ENCODE data around the gene NOM1. TPM values are rescaled to one million over a fixed set of nuclear protein-coding genes. Genes with fewer than 3 reads are reported as not detected.

Gene NOM1
- total RNA-seq, 1 experiment from 2014 or later: 31.7 TPM

DNA sequence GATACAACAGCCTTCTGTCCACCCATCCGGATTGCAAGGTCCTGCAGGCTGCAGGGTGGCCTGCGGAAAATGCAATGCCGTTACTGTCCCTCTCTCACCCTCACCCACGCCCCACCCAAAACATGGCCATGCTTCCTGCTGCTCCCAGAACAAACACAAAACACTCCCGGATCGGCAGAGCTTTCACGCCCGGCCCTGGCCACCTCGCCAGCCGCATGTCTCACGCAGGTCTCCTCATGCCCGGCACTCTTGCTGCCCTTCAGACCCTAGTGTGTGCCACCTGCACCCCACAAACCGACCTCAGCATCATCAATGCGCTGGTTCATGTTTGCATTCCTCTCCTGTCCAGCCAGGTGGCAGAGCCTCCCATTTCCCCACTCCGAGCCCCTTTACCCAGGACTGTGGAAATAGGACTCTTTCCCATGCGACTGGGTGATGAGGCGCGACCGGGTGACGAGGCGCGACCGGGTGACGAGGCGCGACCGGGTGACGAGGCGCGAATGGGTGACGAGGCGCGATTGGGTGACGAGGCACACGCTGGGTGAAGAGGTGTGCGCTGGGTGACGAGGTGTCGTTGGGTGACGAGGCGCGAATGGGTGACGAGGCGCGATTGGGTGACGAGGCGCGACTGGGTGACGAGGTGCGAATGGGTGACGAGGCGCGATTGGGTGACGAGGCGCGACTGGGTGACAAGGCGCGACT, 8.9 kb upstream of the NOM1 start:
- no peak overlapping the region for H2BK5ac ChIP-seq (ENCODE audit: insufficient read length, low read length)
- H2BK12ac ChIP-seq (ENCODE audit: insufficient read length, low read depth, low read length): no peak overlapping the region
- no peak for DNase-seq
- no peak overlapping the region for H3K9ac ChIP-seq (ENCODE audit: extremely low read depth, insufficient read length, low read length)
- no peak overlapping the region for H4K8ac ChIP-seq (replicated peaks; ENCODE audit: insufficient read length, low read depth, low read length)
- H3K79me2 ChIP-seq (ENCODE audit: insufficient read depth, low read length): no peaks in the 10 kb centered on the region
- H4K91ac ChIP-seq (ENCODE audit: insufficient read length, low read depth, low read length): no peak overlapping the region
- H3K23me2 ChIP-seq (ENCODE audit: insufficient read length, low read depth, low read length, poor library complexity, severe bottlenecking): peaks cover 4% of the 10 kb centered on the region
- no peaks in the 10 kb centered on the region for H4K20me1 ChIP-seq (ENCODE audit: control insufficient read depth, insufficient read depth, insufficient read length)
- no peak overlapping the region for H4K5ac ChIP-seq (ENCODE audit: insufficient read length, low read depth, low read length)
- TF ChIP-seq, protein P1, sequence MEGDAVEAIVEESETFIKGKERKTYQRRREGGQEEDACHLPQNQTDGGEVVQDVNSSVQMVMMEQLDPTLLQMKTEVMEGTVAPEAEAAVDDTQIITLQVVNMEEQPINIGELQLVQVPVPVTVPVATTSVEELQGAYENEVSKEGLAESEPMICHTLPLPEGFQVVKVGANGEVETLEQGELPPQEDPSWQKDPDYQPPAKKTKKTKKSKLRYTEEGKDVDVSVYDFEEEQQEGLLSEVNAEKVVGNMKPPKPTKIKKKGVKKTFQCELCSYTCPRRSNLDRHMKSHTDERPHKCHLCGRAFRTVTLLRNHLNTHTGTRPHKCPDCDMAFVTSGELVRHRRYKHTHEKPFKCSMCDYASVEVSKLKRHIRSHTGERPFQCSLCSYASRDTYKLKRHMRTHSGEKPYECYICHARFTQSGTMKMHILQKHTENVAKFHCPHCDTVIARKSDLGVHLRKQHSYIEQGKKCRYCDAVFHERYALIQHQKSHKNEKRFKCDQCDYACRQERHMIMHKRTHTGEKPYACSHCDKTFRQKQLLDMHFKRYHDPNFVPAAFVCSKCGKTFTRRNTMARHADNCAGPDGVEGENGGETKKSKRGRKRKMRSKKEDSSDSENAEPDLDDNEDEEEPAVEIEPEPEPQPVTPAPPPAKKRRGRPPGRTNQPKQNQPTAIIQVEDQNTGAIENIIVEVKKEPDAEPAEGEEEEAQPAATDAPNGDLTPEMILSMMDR (conservative IDR thresholded peaks at IDR 0.05): no peak
- no peak overlapping the region for H3K23ac ChIP-seq (ENCODE audit: insufficient read length, low read depth, low read length)
- peaks cover 6 to 15% (median 10%) of the 10 kb centered on the region in 3 experiments; a peak in 6 of 7 replicates for H3K36me3 Mint-ChIP-seq (ENCODE audit: insufficient read depth in 1 of 3, low read depth in 3 of 3)
- no peak overlapping the region for H3K27ac Mint-ChIP-seq
- H2BK20ac ChIP-seq (ENCODE audit: low read depth, low read length, poor library complexity, severe bottlenecking): no peak overlapping the region
- H3K4me1 ChIP-seq (ENCODE audit: insufficient read depth, low read length): no peaks in the 10 kb centered on the region; the same call in 1 of the 2 replicates
- no peak overlapping the region for H3K56ac ChIP-seq (ENCODE audit: insufficient read length, low read depth, low read length)
- no peak overlapping the region for H3K4ac ChIP-seq (ENCODE audit: low read depth, low read length)
- no peak overlapping the region for H3K4me3 Mint-ChIP-seq
- peaks cover 35% of the 10 kb centered on the region for H3K27me3 Mint-ChIP-seq (ENCODE audit: low read depth)
- no peak overlapping the region for H3T11ph ChIP-seq (ENCODE audit: low read length)
- no peak overlapping the region for H3K4me2 ChIP-seq (ENCODE audit: insufficient read depth, insufficient read length, low read length)
- H3K27me3 ChIP-seq (ENCODE audit: insufficient read depth, low read length): no peaks in the 10 kb centered on the region
- WGBS (ENCODE audit: extremely low coverage, insufficient read length, low lambda C conversion rate): no CpG with 5 or more reads among the region's 57 CpGs
- H3K9me3 ChIP-seq (ENCODE audit: control insufficient read depth, low read depth, low read length): peaks cover 5% of the 10 kb centered on the region
- peaks cover 4 to 17% of the 10 kb centered on the region in 2 experiments; a peak in 3 of 4 replicates for H3K4me1 Mint-ChIP-seq
- no peak overlapping the region for H3K27ac ChIP-seq (ENCODE audit: insufficient read length, low read depth, low read length)
- no peak overlapping the region for H2BK120ac ChIP-seq (ENCODE audit: low read depth, low read length, poor library complexity, severe bottlenecking)
- H2AFZ ChIP-seq (ENCODE audit: low read length): no peak overlapping the region
- H3K79me1 ChIP-seq (ENCODE audit: insufficient read depth, low read depth, low read length, poor library complexity, severe bottlenecking): no peaks in the 10 kb centered on the region
- H3K9me3 Mint-ChIP-seq: peaks cover 14 to 16% of the 10 kb centered on the region in 2 experiments
- no peak overlapping the region for H3K18ac ChIP-seq (ENCODE audit: insufficient read length, low read depth, low read length)
- no peak overlapping the region for H2BK15ac ChIP-seq (ENCODE audit: low read depth, low read length)
- no peak overlapping the region for H3K14ac ChIP-seq (ENCODE audit: insufficient read depth, low read length)
- H2AK5ac ChIP-seq (ENCODE audit: insufficient read length, low read length): no peak overlapping the region

Data from H9 (cell line).